RKO (cell line): Measurements from ENCODE around the gene TAB2.

ENCODE experiments used
- DNase-seq: peaks from one replicate; pipeline ENCODE4 v3.0.0-alpha.2; 2016; ENCODE audit warnings: low spot score

Gene TAB2

DNA sequence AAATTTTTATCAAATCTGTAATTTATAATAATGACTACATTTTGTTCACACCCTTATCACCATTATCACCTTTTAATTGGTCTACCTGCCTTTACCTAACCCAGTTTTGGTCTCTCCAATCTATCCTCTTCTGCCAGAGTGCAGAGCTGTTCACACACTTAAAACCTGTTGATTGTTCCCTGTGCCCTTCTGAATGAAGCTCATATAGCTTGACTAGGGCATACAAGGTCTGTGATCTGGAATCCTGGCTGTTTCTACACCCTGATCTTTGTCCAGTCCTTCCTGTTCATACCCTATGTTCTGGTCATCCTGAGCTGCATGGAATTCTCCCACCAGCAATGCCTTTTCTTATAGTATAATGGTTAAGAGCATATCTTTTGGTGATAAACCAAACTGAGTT, 53.6 kb downstream of the TAB2 start:
- DNase-seq, result no peak

GRCh38 chr6:149372062-149372461, 54.5 kb downstream of the TAB2 start:
- no peak for DNase-seq

- DNase-seq, result no peak
These were observed 56.0 kb downstream of the TAB2 start for GRCh38 chr6:149373511-149373910.

- no peak for DNase-seq
These were observed 62.5 kb downstream of the TAB2 start for GRCh38 chr6:149379977-149380376.

- peak; percentile 42 for DNase-seq
These were observed 63.0 kb downstream of the TAB2 start for GRCh38 chr6:149380523-149380922.

GRCh38 chr6:149383371-149383770, 65.9 kb downstream of the TAB2 start:
- DNase-seq, result no peak

DNA sequence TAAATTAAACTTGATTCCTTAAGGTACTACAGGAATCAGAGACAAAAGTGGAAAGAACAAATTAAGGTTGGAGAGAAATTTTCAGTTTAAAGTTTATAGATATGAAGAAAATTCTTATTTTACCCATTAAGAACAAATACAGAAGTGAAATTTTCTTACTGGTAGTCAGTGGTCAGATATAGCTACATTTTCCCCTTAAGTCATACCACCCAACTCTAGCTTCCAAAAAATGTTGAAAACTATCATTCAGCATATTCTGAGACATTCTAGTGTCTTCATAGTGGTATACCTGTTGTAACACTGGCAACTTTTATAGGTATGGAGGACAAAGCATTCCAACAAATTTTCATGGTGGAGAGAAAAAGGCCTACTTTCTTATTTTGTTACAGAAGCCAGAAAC, 67.0 kb downstream of the TAB2 start:
- no peak for DNase-seq

DNA sequence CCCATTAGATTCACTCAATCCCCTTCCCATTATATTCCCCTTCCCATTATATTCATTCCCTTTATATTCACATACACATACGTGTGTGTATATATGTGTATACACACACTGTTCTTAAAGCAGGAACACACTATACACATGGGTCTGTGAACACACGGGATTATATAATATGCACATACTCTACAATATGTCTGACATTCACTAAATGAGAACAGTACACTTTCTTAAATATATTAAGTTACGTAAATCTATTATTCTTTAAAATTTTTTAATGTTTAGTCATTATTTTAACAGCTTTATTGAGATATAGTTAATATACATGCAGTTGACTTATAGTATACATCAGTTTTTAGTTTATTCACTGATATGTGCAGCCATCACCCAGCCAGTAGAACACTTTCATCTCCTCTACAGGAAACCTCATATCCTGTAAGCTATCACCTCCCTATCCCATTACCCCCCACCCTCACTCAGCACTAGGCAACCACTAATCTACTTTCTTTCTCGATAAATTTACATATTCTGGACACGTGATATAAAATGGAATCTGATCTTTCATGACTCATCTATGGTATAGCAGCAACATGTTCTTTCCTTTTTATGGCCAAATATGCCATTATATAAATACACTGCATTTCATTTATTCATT, 68.6 kb downstream of the TAB2 start:
- no peak for DNase-seq

- no peak for DNase-seq
These were observed 70.4 kb downstream of the TAB2 start for GRCh38 chr6:149387779-149388512.

- no peak for DNase-seq
These were observed 72.2 kb downstream of the TAB2 start for GRCh38 chr6:149389509-149390297.

- no peak for DNase-seq
These were observed 74.6 kb downstream of the TAB2 start for GRCh38 chr6:149392093-149392492.

DNA sequence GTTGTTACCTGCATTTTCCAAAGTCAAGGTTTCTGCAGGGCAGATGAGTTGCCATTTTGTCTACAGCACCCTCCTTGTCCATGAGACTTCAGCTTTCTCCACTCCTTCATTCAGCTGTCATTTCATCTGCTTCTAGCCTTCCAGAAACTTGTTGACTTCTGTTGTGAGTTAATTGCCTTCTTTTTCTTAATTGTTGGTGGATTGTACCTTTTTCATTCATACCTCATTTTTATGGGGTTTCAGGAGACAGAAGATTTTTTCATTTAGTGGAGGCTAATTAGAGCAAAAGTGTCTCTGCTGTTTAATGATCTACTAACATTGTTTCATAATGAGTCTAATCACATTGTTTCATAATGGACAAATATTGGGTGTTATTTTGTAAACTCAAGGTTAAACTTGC, 75.0 kb downstream of the TAB2 start:
- DNase-seq, result no peak

- no peak for DNase-seq
These were observed 75.6 kb downstream of the TAB2 start for GRCh38 chr6:149393002-149393679.

DNA sequence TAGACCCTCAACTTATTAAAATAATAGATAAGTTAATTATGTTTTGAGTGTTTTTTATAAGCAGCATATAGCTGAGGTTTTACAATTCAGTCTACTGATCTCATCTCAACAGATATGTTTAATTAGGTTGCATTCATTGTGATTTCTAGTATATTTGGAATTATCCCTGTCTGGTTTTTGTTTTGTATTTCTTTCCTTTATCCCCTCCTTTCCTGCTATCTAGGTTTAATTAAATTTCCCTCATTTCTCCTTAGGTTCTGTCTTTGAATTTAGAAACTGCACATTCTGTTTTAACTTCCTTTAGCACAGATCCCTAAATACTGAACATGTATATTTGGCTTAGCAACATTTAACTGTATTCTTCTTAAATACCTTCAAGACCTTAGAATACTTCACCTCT, 77.7 kb downstream of the TAB2 start:
- no peak for DNase-seq

GRCh38 chr6:149397384-149397783, 79.9 kb downstream of the TAB2 start:
- no peak for DNase-seq

DNA sequence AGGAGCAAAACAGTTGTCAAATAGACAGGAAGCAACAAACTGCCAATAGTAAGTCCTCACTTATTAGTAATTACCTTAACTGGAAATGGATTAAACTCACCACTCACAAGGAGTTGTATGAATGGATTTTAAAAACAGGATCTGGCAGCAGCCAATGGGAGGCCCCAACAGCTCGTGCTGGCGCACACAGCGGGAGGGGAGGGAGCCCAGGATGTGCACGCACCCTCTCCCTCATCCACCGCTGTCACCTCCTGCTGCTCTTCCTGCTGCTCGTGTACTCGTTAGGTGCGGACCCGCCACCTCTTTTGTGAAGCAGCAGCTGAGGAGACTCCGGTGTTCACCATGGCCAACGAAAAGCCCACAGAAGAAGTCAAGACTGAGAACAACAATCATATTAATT, 82.5 kb downstream of the TAB2 start, which contains the start of gene SUMO4:
Gene SUMO4, plus strand, starts transcription at position 213 of the 400 bp plus-strand sequence. Its CDS starts 130 bp downstream, at position 343.
- DNase-seq, result no peak

DNA sequence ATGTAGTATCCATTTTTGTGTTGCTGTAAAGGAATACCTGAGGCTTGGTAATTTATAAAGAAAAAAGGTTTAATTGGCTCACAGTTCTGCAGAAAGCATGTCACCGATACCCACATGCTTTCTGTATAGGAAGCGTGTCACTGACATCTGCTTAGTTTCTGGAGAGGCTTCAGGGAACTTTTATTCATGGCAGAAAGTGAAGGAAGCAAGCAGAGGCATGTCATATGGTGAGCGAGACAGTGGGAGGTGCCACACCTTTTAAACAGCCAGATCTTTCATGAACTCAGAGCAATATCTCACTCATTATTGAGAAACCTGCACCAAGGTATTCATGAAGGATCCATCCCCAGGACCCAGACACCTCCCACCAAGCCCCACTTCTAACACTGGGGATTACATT, 86.0 kb downstream of the TAB2 start:
- DNase-seq, result no peak

DNA sequence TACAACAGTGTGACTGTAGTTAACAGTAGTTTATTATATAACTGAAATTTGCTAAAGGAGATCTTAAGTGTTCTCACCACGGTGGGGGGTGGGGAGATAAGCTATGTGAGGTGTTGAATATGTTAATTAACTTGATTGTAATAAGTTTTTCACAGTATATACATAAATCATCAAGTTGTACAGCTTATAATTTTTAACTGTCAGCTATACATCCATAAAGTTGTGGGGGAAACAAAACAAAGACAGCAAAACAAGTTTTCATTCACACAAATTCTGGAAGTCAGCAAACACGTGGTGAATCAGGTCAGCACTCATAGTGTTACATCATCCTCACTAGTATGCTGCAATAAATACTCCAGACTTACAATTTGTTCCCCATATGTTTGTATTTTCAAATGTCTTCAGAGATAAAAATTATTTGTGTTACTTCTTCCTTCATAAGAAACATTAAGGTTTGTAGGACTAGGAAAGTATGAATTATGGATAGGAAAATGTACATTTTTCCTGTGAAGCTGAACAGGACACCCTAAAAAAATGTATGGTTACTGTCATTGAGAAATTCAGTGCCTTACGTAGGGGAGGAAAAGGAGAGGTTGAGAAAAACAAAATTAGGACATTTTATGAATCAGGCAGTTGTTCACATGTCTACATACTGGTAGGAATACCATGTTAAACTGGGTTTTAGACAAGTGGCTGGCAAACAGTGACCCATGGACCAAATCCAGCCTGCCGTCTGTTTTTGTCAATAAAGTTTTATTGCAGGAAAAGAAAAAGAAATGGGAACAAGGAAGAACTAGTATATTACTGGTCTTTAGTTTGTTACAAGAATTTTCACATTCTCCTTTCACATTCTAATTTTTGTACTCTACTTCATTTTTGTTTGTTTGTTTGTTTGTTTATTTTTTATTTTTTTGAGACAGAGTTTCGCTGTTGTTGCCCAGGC, 88.6 kb downstream of the TAB2 start:
- peak; percentile 45 for DNase-seq

GRCh38 chr6:149409617-149410016, 92.1 kb downstream of the TAB2 start:
- DNase-seq, result no peak

DNA sequence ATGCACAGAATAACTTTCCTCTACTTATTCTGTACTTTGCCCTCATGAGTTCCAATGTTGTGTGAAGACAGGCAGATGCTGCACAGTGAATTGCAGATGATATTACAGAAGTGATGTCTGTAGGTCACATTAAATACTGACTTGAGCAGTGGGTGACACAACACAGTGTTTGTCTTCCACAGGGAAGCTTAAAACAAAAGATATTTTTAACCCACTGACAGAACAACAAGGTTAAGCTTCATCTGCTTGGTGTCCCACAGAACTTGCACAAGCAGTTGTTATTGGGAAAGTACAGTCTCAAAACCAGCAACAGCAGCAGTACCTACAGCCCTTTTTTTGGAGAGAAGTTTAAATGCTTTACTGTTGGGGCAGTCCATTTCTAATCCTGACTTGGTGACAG, 93.0 kb downstream of the TAB2 start:
- DNase-seq, result no peak

DNA sequence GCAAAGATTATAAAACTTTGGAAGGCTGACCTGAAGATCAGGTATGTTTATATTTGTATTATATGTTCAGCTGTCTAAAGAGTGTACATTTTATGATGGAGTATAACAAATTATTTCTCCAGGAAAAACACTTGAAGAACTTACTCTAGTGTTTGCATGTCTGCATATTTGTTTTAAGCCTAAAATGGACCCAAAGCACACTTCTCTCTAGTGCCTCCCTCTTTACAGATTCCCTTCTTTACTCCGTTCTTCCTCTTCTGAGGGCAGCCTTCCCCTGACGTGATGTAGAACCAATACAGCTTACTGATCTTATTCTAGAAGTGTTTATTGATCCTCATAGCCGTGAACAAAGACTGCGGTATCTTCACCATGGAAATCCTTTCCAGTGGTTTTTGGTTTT, 96.5 kb downstream of the TAB2 start:
- no peak for DNase-seq
